Panc1 (cell line): Measurements from ENCODE around the gene CCNL2. TPM values are rescaled to one million over a fixed set of nuclear protein-coding genes. Genes with fewer than 3 reads are reported as not detected.

Experiments
- ATAC-seq: fragments of 200-7000 bp; cut with Tn5 transposase; 2 replicates; pipeline ENCODE4 v1.9.1; 2020; ENCODE audit warnings: mild to moderate bottlenecking, moderate library complexity
- BruUV-seq: library from RNA; stranded (reverse); fragments of 400-500 nt; replicated peaks from 2 replicates; lab custom pipeline; 2021; lab: Mats Ljungman, UMichigan
- CTCF ChIA-PET: fragments of 300-600 bp; sonication (Branson Sonifier 250); formaldehyde crosslinking; loops from one replicate; lab custom pipeline; 2022; ENCODE audit warnings: antibody characterized with exemption; lab: Charles Lee
- POLR2A ChIA-PET: fragments of 300-600 bp; sonication (Branson Sonifier 250); formaldehyde crosslinking; loops from one replicate; lab custom pipeline; 2022; ENCODE audit warnings: antibody characterized with exemption; lab: Charles Lee
- DNase-seq: peaks from one replicate; pipeline ENCODE4 v3.0.0-alpha.2; 2010; ENCODE audit warnings: low read depth, low spot score
- H3K27ac ChIP-seq: 2 replicates; pipeline ENCODE4 v1.5.1; 2011; ENCODE audit warnings: mild to moderate bottlenecking, low read length, inconsistent platforms
- H3K27me3 ChIP-seq: fragments of 200-500 bp; sonication (Bioruptor generic); 2 replicates; pipeline ENCODE4 v1.6.0; 2014; ENCODE audit warnings: low read length, inconsistent platforms; ENCODE audit not compliant: control insufficient read depth, insufficient read depth
- H3K36me3 ChIP-seq: fragments of 200-500 bp; sonication (Bioruptor generic); 2 replicates; pipeline ENCODE4 v1.5.1; 2014; ENCODE audit warnings: inconsistent platforms, mild to moderate bottlenecking, low read length, moderate library complexity; ENCODE audit not compliant: control insufficient read depth, insufficient read depth
- H3K4me1 ChIP-seq: 2 replicates; pipeline ENCODE4 v1.5.1; 2011; ENCODE audit warnings: inconsistent platforms, mild to moderate bottlenecking, low read length, moderate library complexity; ENCODE audit not compliant: control insufficient read depth, insufficient read depth
- H3K4me3 ChIP-seq, 2 experiments: 2 replicates each; pipeline ENCODE4 v1.5.1; 2011 to 2012; ENCODE audit warnings: low read depth in 2 of 2, low read length in 2 of 2, mild to moderate bottlenecking in 2 of 2, inconsistent platforms in 1 of 2, moderate library complexity in 1 of 2
- H3K9me3 ChIP-seq: fragments of 200-500 bp; sonication (Bioruptor generic); 2 replicates; pipeline ENCODE4 v1.5.1; 2014; ENCODE audit warnings: low read depth, mild to moderate bottlenecking, inconsistent platforms, low read length, moderate library complexity; ENCODE audit not compliant: control insufficient read depth, insufficient read depth
- CTCF ChIP-seq: fragments of 450-650 bp; IDR thresholded peaks from 2 replicates; pipeline ENCODE4 v1.5.1; 2017; ENCODE audit warnings: mild to moderate bottlenecking
- POLR2AphosphoS5 ChIP-seq: IDR thresholded peaks from 2 replicates; pipeline ENCODE4 v1.6.1; 2012; ENCODE audit warnings: mild to moderate bottlenecking, low read depth, low read length, moderate library complexity
- REST ChIP-seq, 2 experiments: IDR thresholded peaks; 2 replicates each; pipeline ENCODE4 v1.6.1; 2011 to 2012; ENCODE audit warnings: low read depth in 2 of 2, control low read depth in 1 of 2, low read length in 1 of 2, mild to moderate bottlenecking in 1 of 2, moderate library complexity in 1 of 2; ENCODE audit not compliant: insufficient read depth in 1 of 2
- SIN3A ChIP-seq: IDR thresholded peaks from 2 replicates; pipeline ENCODE4 v1.6.1; 2012; ENCODE audit warnings: low read depth, mild to moderate bottlenecking, low read length, moderate library complexity, borderline replicate concordance; ENCODE audit not compliant: insufficient read depth
- TCF7L2 ChIP-seq: IDR thresholded peaks from 2 replicates; pipeline ENCODE4 v1.6.1; 2011; ENCODE audit warnings: mild to moderate bottlenecking, low read depth, low read length, inconsistent platforms
- in situ Hi-C: cut with HindIII; loops from 2 replicates; pipeline ENCODE4 v1.10.0; 2016; ENCODE audit warnings: low sequenced_read_pairs, low pct_unique_long_range_greater_than_20kb
- intact Hi-C: fragments of 100-400 bp; cut with micrococcal nuclease; formaldehyde crosslinking; loops from one replicate; pipeline ENCODE4 v1.10.0; 2022; ENCODE audit not compliant: unreplicated experiment
- total RNA-seq: library from RNA; stranded (reverse); gene quantifications from one replicate; pipeline ENCODE4 v1.2.1, GENCODE V29; 2021; ENCODE audit not compliant: unreplicated experiment

CCNL2 gene
- total RNA-seq, 1 experiment from 2014 or later = 297 TPM

- BruUV-seq = no TSS peak
- TF ChIP-seq POLR2AphosphoS5 (no peak), TCF7L2 (no peak), SIN3A (no peak), REST (IDR thresholded peaks at IDR 0.05; ENCODE audit: insufficient read depth in 1 of 2, low read depth in 2 of 2, low read length in 1 of 2) (no peak), CTCF (no peak)
- H3K4me3 ChIP-seq = peak overlapping the region; percentile 72 to 97
- peaks cover 16% of the 10 kb centered on the region; the same call in 1 of the 2 replicates for H3K36me3 ChIP-seq
- H3K9me3 ChIP-seq = no peaks in the 10 kb centered on the region
- in situ Hi-C loops (no loop called here), intact Hi-C loops (no loop called here)
- ChIA-PET CTCF (interaction anchor here (1.8 kb wide), 1 partner anchor 27 kb away, joined by 8 read pairs; no protein-coding TSS in a partner anchor), POLR2A (interaction anchor here (0.5 kb wide), 1 partner anchor 15 kb away, joined by 8 read pairs; no protein-coding TSS in a partner anchor)
- peaks cover 32% of the 10 kb centered on the region for H3K4me1 ChIP-seq
- peak overlapping the region; percentile 90 for H3K27ac ChIP-seq
- ATAC-seq (no peak), DNase-seq (no peak)
- no peaks in the 10 kb centered on the region for H3K27me3 ChIP-seq
Measured at GRCh38 chr1:1373051-1373814, 25.9 kb downstream of the CCNL2 start.

- CTCF ChIA-PET = interaction anchor here (0.9 to 1.8 kb wide), 3 partner anchors 26 to 97 kb away, joined by 3 to 8 read pairs (median 3); no protein-coding TSS in a partner anchor
Measured at GRCh38 chr1:1371746-1372711, 27.1 kb downstream of the CCNL2 start.

More at GRCh38 chr1:1371746-1372711, 27.1 kb downstream of the CCNL2 start:
- H3K4me1 ChIP-seq = peaks cover 32% of the 10 kb centered on the region
- peaks cover 16% of the 10 kb centered on the region; the same call in 1 of the 2 replicates for H3K36me3 ChIP-seq
- no TSS peak for BruUV-seq
- peak; percentile 32 for DNase-seq
- no peaks in the 10 kb centered on the region for H3K27me3 ChIP-seq
- in situ Hi-C loops (no loop called here), intact Hi-C loops (no loop called here)
- H3K9me3 ChIP-seq = no peaks in the 10 kb centered on the region
- H3K27ac ChIP-seq = peak overlapping the region; percentile 70; the same call in 1 of the 2 replicates
- POLR2A ChIA-PET = no interaction called here
- TF ChIP-seq CTCF (peak; percentile 98), SIN3A (no peak), REST (IDR thresholded peaks at IDR 0.05; ENCODE audit: insufficient read depth in 1 of 2, low read depth in 2 of 2, low read length in 1 of 2) (no peak), TCF7L2 (no peak), POLR2AphosphoS5 (peak; percentile 47; the same call in 1 of the 2 replicates)
- no peak overlapping the region for H3K4me3 ChIP-seq
- ATAC-seq = peak; percentile 69
